DMS 273 (cell line): ENCODE results near the gene KCNJ15.

Experiments
- DNase-seq: peaks from one replicate; lab custom pipeline; 2025; ENCODE audit not compliant: unreplicated experiment; lab: John Stamatoyannopoulos, UW

KCNJ15 gene

DNA sequence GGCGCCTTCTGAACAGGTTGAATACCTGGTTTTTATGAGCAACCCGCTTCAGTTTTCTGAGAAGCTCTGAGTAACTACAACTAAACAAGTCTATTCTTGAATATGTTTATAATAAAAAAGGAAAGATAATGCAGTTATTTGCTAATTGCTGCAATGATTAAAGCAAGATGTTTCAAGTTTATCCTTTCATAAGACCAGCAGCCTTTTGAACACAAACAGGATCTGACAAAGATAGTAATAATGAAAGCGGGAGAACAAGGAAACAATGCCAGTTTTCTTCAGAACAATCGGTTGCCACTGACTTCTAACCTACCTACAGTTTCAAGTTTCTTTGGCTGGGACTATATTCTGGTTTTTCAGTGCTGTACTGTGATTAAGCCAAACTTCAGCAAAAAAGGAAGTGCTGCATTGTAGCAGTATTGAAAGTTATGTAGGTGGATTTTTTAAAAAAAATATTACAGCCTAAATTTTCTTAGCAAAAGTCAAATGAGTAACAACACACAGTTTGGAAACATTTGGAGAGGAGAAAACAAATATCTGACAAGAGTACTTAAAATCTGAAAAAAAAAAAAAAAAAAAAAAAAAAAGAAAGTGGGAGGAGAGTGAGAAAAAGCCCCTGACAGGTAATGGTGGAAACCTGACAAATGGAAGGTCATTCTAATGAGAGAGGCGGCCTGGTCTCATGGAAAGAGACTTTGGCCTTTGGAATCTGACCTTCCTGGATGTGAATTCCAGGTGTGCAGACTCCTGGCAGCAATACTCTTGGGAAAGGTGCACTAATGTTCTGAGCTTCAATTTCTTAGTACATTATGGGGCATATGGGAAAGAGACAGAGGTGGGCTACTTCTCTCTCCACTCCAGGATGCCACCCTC lies 11.4 kb downstream of the KCNJ15 start:
- no peak for DNase-seq

DNA sequence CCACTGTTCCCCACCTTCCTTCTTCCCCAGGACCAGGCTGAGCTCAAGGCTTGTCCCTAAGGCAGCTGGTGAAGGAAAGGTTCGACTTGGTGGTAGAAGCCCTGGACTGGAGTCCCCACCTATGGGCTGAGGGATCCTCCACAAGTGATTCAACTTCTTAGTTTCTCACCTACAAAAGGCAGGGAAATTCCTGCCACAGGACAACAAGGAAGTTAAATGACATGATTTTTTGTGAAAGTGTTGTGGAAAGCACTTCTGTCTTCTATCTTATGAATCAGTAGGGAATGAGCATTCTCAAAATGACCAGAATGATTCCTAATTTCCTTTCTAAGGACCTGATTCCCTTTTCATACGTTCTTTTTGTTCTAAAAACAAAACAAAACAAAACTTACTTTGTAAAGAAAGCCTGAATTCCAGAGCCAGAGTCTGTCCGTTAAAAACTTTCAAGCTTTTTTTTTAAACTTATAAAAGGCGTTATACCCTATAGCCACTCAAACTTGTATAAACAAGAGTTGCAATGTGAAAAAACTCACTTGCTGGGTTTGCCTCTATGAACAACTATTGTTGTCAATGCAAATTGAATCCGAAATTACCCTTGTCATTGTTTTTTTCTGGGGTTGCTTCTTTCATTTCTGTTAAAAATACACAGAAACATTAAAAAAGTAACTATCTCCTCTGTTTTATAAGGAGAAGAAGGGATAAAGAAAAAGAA lies 12.2 kb downstream of the KCNJ15 start:
- no peak for DNase-seq

GRCh38 chr21:38269576-38269936 lies 12.8 kb downstream of the KCNJ15 start:
- no peak for DNase-seq

DNA sequence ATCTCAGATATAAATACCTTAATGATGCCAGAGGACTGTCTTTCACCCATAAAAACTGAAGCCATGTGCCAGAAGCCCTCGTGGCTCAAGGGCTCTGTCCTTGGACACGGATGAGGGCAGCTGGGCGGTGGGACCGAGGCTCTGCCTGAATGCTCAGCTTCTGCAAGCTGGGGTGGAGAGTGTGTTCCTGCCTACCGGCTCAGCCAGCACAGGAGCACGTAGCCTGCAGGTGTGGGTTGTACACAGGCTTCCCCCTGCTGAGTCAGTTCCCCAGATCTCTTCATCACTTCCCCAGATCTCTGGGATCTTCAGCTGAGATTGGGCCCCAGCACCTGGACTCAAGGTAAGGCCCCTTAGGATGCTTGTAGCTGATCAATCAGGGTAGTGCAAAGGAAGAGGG lies 15.4 kb downstream of the KCNJ15 start:
- DNase-seq = no peak

DNA sequence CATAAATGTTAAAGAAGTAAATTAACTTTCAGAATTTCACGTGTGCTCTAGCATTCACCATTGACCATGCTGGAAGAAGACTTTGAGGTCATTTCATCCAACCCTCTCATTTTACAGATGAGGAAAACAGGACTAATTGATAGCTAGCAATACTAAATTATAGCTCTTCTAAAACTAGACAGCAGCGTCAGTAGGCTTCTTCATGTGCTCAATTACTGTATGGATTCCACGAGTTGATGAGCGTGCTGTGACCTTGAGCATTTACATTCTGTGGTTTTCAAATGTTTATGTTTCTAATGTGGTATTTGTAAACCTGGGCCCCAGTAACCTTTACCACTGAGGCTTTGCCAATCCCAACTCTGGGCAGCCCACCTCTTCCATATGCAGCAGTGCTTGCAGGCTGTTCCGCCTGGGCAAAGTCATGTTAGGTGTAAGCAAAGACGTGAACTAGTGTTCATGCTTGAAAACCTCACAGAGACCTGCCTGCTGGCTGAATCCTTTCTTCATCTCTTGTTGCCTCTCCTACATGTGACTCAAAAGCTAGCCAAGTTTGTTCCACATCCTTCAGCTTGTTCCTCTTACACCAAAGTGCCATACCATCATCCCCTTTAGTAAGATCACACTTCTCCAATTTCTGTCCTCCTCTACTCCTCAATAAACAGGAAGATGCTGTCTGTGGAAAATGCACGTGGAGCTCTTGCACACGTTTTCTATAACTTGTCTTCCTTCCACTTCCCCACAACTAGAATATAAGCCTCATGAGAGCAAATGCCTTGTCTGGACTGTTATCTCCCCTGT lies 17.2 kb downstream of the KCNJ15 start:
- no peak for DNase-seq

- no peak for DNase-seq
These were observed 20.8 kb downstream of the KCNJ15 start for GRCh38 chr21:38277501-38278131.

- no peak for DNase-seq
These were observed 23.7 kb downstream of the KCNJ15 start for GRCh38 chr21:38280454-38280853.

- peak; percentile 36 for DNase-seq
These were observed 24.1 kb downstream of the KCNJ15 start for GRCh38 chr21:38280867-38281266.

DNA sequence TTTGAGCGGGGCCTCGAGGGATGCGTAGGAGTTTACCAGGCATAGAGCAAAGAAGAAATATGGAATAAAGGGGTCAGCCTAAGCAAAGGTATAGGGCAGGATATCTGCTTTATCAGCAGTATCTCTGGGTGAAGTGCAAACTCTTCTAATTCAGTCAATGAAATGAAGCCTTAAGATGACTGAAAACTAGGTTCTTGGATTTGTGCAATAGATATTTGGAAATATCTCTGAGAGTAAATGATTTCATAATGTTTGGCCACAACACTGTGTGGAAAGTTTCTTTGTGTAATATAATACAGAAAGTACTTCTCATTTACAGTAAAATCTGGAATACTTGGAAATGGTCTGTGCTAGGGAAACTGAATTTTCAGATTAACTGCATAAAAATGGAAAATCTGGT lies 26.1 kb downstream of the KCNJ15 start:
- DNase-seq = no peak

GRCh38 chr21:38284216-38284615 lies 27.4 kb downstream of the KCNJ15 start:
- no peak for DNase-seq

- DNase-seq = no peak
These were observed 30.1 kb downstream of the KCNJ15 start for GRCh38 chr21:38286739-38287471.

DNA sequence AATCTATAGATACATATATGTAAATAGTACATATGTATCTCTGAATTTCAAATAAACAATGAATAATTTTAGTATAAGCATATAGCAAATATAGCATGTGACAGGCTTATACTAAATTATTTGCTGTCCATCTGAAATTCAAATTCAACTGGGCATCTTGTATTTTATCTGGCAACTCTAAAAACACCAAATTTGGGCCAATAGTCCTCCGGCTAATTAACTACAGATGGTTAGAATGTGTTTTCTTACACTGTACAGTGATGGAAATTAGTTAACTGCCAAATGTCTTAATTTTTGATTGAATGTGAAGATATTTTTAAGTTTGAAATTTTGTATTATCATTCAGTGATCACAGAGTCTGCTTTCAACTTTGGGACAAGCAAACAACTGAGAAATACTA lies 30.7 kb downstream of the KCNJ15 start:
- no peak for DNase-seq

- DNase-seq = no peak
These were observed 33.1 kb downstream of the KCNJ15 start for GRCh38 chr21:38289705-38290485.

DNA sequence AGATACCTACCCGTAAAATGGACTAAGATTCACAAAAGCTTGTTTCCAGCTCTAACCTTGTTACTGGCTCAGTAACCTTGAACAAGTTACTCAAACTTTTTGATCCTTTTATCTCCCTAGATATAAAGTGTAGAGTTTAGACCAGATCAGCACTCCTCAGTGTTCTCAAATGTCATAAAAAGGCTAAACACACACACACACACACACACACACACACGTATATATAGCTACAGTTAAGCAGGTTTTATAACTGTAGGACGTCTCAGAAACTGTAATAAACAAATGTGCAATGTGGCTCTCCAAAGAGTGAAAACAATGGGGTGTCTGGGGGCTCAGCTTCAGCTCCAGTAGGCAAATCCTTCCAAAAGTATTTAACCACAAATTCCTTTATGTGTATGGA lies 34.0 kb downstream of the KCNJ15 start:
- DNase-seq = no peak

- no peak for DNase-seq
These were observed 35.1 kb downstream of the KCNJ15 start for GRCh38 chr21:38291874-38292273.

- DNase-seq = no peak
These were observed 36.3 kb downstream of the KCNJ15 start for GRCh38 chr21:38293113-38293512.

GRCh38 chr21:38293765-38294164 lies 37.0 kb downstream of the KCNJ15 start:
- no peak for DNase-seq

DNA sequence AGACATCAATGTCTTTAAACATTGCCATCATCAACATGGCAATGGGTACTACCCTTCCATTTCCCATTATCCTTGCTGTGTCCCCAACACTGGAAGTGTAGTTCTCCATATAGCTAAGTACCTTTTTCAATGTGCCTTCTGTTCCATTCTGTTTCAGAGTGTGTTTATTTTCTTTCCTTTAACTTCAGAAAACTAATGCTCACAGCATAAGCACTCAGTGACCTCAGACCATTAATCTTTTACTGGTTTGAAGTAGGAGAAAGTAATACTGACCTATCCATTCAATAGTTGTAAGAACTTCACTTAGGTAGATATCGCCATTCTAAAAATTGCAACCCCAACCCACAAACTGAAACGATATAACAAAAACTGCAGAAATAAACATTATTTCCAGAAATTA lies 37.8 kb downstream of the KCNJ15 start:
- DNase-seq = no peak

- no peak for DNase-seq
These were observed 39.4 kb downstream of the KCNJ15 start for GRCh38 chr21:38295997-38296764.
